PFSK-1 (cell line): ENCODE results near the gene ALDH3A1.

Experiments
- REST ChIP-seq, 2 experiments: IDR thresholded peaks; 2 replicates each; pipeline versions ENCODE4 v1.6.1 to v1.8.0; 2011 to 2012; ENCODE audit warnings: low read depth in 2 of 2, low read length in 2 of 2, control low read depth in 1 of 2, inconsistent platforms in 1 of 2, mild to moderate bottlenecking in 1 of 2, moderate library complexity in 1 of 2; ENCODE audit not compliant: insufficient read depth in 1 of 2
- SIN3A ChIP-seq: IDR thresholded peaks from 2 replicates; pipeline ENCODE4 v1.6.1; 2012; ENCODE audit warnings: mild to moderate bottlenecking, low read length, moderate library complexity, borderline replicate concordance; ENCODE audit not compliant: insufficient read depth

- no peak for TF ChIP-seq SIN3A
- no peak for TF ChIP-seq REST (IDR thresholded peaks at IDR 0.05; ENCODE audit: insufficient read depth in 1 of 2, low read depth in 2 of 2, low read length in 2 of 2)
These were observed 7.2 kb downstream of the ALDH3A1 start for GRCh38 chr17:19740933-19741332.
